ENCODE data around the gene RTKN2.

The RTKN2 gene

DNA sequence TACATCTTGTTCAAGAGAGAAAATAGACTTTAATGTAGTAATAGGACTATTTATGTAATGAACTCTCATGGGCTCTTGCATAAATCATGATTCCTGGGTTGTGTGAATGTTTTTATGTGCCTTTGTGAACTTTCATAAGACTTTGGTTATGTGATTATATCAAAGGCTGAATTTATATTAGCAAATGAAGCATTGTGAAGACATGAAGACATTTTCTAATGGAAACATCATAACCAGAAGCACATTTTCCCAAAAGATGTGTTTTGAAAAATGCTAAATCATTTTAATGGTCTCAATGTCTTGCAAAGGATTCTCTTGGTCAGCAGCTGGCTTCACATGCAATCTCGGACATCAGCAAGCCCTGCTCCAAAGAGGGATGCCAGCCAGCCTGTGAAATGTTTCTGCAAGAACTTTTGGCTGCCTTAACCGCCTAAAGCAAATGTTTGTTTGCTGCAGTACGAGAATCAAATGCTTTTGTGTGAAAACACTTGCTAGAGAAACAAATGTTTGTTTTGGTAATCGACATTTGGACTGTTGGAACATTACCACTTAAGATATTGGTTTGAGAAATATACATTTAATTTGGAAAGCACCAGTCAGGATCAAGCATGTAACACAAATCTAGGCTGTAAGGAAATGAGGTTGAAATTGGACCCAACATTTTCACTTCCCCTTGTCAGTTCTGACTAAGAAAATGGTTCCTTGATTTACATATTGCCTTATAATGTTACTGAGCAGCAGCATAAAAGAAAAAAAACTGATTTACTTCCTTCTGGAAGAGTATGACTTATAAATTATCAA, 102.1 kb downstream of the RTKN2 start:
- peak; percentile 71 to 79 for DNase-seq

DNA sequence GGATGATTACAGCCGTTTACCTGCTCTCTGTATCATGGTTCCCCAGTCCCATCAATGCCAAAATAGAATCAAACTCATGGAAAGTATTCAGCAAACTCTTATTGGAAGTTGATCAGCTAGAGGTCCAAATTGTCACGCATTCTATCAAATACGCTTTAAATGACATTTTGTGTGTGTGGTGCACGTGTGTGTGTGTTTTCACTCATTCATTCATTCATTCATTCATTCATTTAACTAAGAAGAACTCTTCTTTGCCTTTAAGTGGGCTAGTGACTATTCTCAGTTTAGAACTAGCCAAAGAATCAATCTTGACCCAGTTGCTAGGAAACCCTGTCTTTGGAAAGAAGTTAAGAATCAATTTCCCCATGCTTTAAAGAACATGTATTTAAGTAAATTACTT, 102.8 kb downstream of the RTKN2 start:
- DNase-seq: no peak

DNA sequence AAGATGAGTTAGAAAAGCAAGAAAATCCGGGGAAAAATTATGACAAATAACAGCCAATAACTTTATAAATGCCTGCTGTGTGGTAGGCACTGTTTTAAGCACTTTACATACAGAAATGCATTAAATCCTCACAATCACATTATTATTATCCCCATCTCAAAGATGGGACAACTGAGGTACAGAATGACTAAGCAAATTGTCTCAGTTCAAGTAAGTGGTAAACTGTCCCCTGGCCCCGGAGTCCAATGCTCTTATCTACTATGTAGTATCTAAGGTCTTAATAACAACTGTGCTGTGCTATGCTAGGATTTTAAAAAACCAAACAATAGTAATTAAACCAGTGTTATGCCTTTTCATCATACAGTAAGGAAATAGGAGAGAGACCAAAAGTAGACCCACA, 105.6 kb downstream of the RTKN2 start:
- no peak for DNase-seq

DNA sequence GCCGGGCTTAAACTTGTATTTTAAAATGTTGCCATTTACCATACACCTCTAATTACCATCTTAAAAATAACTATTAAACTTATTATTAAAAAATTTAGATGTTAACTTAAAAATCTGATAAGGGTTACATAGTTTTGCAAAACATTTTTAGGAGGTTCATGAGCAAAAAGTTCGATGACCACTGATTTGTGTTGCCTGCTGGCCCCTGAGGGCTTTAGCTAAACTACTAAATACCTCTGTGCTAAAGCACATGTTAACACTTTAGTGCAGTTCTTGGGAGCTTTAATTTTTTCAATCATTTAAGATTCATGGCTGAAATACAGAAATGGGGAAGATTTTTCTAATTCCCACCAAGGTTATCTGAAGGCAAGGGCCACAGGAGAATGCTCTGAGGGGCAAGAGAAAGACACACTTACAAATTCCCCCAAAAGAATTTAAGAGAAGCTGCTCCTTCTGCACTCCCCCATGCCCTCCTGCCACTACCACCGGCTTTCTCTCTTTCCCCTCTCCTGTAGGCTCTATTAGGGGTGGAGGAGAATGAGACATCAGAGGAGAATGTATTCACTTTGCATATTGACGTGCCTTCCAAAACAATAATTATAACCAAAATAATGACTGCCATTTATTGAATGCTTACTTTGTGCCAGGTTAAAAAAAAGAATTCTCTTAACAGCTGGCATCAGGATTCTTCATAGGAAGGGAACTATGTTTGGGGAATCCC, 106.2 kb downstream of the RTKN2 start:
- DNase-seq: no peak

DNA sequence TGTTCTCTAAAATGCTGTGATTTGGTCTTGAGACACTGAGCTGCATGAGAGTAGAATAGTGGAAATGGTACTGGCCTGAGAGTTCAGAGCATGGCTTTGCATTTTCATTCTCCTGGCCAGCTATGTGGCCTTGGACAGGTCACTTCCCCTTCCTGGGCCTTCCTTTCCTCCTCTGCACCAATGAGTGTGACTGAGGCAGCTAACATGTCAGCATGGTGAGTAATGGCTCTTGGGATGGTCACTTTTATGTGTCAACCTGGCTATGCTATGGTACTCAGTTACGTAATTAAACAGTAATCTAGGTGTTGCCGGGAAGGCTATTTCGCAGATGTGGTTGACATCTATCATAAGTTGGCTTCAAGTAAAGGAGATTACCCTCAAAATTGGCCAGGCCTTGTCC, 109.3 kb downstream of the RTKN2 start:
- DNase-seq: peak; percentile 11 to 39

DNA sequence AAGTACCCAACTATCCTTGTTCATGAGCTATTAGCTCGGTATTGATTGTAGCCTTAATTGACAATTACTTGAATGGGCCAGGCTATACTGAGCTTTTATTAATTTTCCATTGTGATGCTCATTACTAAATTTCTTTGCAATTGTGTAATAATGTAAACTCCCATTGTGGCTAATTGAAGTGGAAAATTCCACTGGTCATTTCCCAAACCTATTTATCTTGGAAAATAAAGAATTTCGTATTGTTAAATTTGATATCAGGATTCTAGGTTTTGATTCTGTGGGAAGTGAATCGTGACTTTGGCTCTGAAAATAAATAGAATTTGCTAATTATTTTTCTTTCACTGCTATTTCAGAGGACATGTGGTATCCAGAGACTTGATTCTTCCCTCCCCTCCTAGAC, 111.0 kb downstream of the RTKN2 start:
- peak in 1 of 2 donors; percentile 17 for DNase-seq

DNA sequence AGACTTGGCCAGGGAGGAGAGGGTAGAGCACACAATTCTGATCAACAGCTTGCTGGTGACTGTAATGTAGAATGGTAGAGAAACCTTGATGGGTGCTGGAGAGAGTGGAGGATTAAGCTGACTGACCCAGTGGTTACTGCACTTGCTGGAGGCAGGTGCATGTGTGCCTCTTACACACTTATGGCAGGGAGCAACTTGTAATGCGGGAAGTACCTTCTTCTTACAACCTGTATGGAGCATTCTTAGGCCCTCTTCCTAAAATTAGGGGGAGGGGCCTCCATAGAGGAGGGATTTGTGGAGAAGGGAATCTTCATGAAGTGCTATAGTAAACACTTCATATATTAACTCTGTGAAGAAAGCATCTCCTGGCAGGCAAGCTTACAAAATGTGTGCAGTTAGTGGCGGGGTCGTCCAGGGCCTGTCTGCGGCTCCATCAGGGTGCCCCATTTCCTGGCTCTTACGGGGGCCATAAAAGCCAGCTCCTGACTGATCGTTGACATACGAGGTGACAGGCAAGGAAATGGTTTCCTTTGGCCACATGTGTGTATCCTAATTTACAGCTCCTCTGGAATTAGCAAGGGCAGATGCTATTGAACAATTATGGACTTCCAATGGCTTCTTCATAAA, 113.5 kb downstream of the RTKN2 start:
- DNase-seq: no peak

DNA sequence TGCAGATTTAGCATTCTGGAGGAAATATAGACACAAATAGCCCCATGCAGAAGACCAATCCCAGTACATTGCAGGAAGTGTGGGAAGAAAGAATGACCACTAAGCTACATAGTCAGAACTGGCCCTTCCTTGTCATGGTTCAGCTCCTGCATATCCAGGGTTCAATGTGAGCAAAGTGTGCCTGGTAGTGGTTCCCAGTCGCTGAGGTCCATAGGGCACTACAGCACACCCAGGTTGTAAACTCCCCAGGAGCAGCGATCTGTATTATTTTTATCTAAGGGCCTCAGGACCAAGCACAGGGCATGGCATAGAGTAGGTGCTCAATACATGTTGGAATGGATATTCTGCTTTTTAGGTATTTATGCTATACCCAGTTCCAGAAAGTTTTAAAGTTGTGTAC, 114.4 kb downstream of the RTKN2 start:
- no peak for DNase-seq

DNA sequence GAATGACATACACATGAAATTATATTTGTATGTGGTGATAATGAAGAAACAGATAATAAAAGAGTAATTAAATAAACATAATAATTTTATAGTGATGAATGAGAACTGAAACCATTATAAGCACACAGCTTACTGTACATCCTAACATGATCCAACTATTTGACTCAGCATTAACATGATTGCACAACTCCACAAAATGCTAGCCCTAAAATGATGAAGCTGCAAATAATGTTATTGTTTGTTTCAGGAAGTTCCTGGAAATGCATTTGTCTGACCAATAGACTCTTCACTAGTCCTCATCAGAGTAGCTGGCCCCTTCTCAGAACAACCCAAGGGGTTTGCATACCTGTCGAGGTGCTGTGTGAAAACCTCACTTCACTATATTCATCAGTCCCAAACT, 115.5 kb downstream of the RTKN2 start:
- peak; percentile 73 to 80 for DNase-seq

DNA sequence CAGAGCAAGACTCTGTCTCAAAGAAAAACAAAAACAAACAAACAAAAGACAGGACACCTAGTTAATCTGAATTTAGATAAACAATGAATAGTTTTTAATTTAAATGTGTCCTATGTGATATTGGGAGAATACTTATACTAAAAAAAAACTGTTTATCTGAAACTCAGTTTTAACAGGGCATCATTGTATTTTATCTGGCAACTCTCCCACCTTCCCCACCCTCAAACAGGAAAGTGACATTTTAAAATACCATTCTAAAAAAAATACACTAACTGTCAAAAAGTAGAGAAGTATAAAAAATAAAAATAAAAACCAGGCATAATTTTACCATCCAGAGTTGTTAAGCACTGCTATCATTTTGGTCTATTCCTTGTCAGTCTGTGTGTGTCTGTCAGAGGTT, 119.0 kb downstream of the RTKN2 start:
- DNase-seq: no peak

DNA sequence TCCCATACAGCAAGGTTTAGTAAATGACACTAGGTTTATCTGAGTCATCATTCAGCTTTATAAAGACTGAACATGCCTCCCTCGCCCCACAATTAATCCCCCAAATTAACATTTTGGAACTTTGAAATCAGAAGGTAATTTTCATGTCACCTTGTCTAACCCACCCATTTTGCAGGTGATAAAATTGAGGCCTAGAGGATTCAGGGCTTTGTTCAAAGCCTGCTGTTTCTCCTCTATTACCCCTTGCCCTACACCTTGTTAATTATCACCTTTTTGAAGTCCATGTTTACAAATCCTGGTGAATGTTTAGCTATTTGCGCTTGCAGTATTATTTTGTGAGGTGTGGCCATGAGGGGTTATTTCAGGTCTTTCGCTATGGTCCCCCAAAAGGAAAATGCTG, 120.5 kb downstream of the RTKN2 start:
- no peak for DNase-seq

DNA sequence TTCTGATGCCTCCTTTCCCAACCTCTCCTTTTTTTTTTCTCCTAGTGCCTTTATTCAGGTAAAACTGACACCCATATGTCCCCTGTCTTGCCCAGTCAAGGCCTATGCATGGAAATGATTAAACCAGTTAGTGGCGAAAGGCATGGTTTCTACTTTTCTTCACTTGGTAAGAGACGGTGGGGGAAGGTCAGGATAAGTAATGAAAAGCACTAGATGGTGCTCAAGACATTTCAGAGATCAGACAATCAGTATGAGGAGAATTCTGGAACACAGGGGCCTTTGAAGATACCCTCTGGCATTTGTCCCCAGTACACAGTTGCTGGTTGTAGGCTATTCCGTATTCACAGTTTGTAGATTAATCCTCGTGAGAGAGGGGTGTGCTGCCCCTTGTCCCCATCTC, 121.2 kb downstream of the RTKN2 start:
- no peak for DNase-seq

DNA sequence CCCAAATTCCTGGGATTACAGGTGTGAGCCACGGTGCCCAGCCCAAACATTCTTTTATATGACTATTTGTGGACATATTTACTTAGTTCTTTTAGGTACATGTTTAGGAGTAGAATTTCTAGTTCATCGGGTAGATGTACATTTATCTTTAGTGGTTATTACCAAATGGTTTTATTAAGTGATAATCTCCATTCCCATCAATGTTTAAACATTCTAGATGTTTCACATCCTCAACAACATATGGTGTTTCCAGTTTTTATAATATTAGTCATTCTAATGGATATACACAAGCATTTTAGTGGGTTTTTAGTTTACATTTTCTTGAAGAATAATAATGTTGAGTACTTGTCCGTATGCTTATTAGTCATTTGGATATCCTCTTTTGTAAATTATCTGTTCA, 131.7 kb downstream of the RTKN2 start:
- no peak for DNase-seq

DNA sequence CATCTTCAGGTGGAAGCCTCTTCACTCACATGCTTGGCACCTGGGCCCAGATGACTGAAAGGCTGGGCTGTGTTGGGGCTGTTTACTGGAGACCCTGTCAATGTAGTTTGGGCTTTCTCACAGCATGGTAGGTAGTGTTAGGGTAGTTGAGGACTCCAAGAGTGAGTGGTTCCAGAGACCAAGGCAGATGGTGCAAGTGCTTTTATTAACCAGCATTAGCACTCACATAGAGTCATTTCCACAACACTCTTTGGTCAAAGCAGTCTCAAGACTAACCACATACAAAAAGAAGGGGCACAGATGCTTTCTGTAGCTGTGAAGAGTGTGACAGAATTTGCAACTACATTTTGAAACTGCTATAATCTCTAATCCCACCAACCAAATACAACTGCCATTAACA, 135.0 kb downstream of the RTKN2 start:
- no peak for DNase-seq

Data from inflammatory macrophage treated with lipopolysaccharide for 1 hour (primary cell).